ENCODE results near the gene E2F8. TPM values are rescaled to one million over a fixed set of nuclear protein-coding genes. Genes with fewer than 3 reads are reported as not detected.

E2F8 gene
- total RNA-seq, 1 donor from 2014 or later = 0.34 TPM

- TF ChIP-seq, protein P1, sequence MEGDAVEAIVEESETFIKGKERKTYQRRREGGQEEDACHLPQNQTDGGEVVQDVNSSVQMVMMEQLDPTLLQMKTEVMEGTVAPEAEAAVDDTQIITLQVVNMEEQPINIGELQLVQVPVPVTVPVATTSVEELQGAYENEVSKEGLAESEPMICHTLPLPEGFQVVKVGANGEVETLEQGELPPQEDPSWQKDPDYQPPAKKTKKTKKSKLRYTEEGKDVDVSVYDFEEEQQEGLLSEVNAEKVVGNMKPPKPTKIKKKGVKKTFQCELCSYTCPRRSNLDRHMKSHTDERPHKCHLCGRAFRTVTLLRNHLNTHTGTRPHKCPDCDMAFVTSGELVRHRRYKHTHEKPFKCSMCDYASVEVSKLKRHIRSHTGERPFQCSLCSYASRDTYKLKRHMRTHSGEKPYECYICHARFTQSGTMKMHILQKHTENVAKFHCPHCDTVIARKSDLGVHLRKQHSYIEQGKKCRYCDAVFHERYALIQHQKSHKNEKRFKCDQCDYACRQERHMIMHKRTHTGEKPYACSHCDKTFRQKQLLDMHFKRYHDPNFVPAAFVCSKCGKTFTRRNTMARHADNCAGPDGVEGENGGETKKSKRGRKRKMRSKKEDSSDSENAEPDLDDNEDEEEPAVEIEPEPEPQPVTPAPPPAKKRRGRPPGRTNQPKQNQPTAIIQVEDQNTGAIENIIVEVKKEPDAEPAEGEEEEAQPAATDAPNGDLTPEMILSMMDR (IDR thresholded peaks at IDR 0.05; ENCODE audit: partially characterized antibody, unreplicated experiment) = no peak
- Mint-ChIP-seq H3K27me3 (ENCODE audit: unreplicated experiment) (no peaks in the 10 kb centered on the region), H3K36me3 (ENCODE audit: unreplicated experiment) (no peaks in the 10 kb centered on the region), H3K9me3 (ENCODE audit: unreplicated experiment) (no peaks in the 10 kb centered on the region), H3K4me3 (ENCODE audit: unreplicated experiment) (no peak overlapping the region), H3K4me1 (ENCODE audit: low read depth, unreplicated experiment) (no peaks in the 10 kb centered on the region), H3K27ac (ENCODE audit: unreplicated experiment) (no peak overlapping the region)
- no peak for DNase-seq
Measured at GRCh38 chr11:19196432-19196831, 44.3 kb downstream of the E2F8 start.

GRCh38 chr11:19194620-19195308 lies 46.0 kb downstream of the E2F8 start:
- Mint-ChIP-seq H3K27ac (ENCODE audit: unreplicated experiment) (no peak overlapping the region), H3K4me1 (ENCODE audit: low read depth, unreplicated experiment) (no peaks in the 10 kb centered on the region), H3K27me3 (ENCODE audit: unreplicated experiment) (no peaks in the 10 kb centered on the region), H3K9me3 (ENCODE audit: unreplicated experiment) (no peaks in the 10 kb centered on the region), H3K36me3 (ENCODE audit: unreplicated experiment) (no peaks in the 10 kb centered on the region), H3K4me3 (ENCODE audit: unreplicated experiment) (no peak overlapping the region)
- DNase-seq = no peak
- TF ChIP-seq, protein P1 (IDR thresholded peaks at IDR 0.05; ENCODE audit: partially characterized antibody, unreplicated experiment) = no peak

DNA sequence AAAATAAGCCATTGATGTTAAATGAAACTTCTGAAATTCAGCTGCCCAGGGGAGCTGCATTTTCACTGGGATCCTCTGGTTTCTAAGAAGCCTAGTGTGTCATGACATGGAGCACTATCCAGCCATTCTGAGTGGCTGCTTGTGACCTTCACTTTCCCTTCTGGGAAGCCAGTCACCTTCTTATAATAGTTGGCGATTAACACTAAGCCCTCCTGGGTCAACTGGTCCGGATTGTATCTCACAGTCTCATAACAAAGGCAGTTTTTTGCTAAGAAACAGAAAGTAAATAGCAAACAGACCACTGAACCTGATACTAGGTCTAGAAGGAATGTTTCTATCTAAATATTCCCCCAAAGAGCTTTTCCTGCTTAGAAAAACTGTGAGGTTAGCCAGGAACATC lies 46.8 kb downstream of the E2F8 start:
- TF ChIP-seq, protein P1 (IDR thresholded peaks at IDR 0.05; ENCODE audit: partially characterized antibody, unreplicated experiment) = no peak
- no peaks in the 10 kb centered on the region for H3K4me1 Mint-ChIP-seq (ENCODE audit: low read depth, unreplicated experiment)

DNA sequence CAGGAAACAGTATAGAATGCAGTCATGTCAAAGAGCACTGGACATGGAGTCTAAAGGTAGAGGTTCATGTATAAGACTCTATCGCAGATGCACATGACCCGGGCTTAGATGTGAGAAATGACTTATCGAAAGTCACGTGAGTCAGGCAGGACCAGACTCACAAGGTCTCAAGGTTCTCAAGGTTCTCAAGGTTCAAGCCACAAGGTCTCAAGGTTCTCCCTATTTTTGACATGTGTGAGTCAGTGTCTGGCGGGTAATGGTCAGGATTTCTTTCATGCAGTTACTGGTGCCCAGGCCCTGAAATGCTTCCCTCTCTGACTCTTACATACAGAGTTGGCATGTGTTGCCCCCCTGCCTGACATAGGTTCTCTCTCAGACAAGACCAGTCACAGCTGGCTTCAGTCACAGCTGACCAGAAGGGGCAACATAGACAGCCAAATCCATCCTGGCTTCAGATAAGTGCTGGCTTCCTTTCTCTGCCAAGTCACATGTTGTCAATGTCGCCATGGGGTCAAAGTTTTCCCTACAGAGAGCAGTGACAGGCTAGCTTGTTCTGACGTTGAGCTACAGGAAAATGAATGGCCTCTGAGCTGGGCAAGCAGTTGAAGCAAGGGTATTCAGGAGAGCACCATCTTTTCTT lies 49.1 kb downstream of the E2F8 start:
- TF ChIP-seq, protein P1 (IDR thresholded peaks at IDR 0.05; ENCODE audit: partially characterized antibody, unreplicated experiment) = no peak
- DNase-seq = no peak
- Mint-ChIP-seq H3K4me3 (ENCODE audit: unreplicated experiment) (no peak overlapping the region), H3K36me3 (ENCODE audit: unreplicated experiment) (no peaks in the 10 kb centered on the region), H3K9me3 (ENCODE audit: unreplicated experiment) (no peaks in the 10 kb centered on the region), H3K27me3 (ENCODE audit: unreplicated experiment) (no peaks in the 10 kb centered on the region), H3K27ac (ENCODE audit: unreplicated experiment) (no peak overlapping the region), H3K4me1 (ENCODE audit: low read depth, unreplicated experiment) (peaks cover 5% of the 10 kb centered on the region)

More for the DNA sequence above, 46.8 kb downstream of the E2F8 start:
- H3K9me3 Mint-ChIP-seq (ENCODE audit: unreplicated experiment) = no peaks in the 10 kb centered on the region
- no peak for DNase-seq
- no peak overlapping the region for H3K4me3 Mint-ChIP-seq (ENCODE audit: unreplicated experiment)
- no peaks in the 10 kb centered on the region for H3K27me3 Mint-ChIP-seq (ENCODE audit: unreplicated experiment)
- no peaks in the 10 kb centered on the region for H3K36me3 Mint-ChIP-seq (ENCODE audit: unreplicated experiment)
- no peak overlapping the region for H3K27ac Mint-ChIP-seq (ENCODE audit: unreplicated experiment)

GRCh38 chr11:19187833-19188258 lies 52.9 kb downstream of the E2F8 start:
- no peak for DNase-seq
- H3K36me3 Mint-ChIP-seq (ENCODE audit: unreplicated experiment) = no peaks in the 10 kb centered on the region
- no peak overlapping the region for H3K4me3 Mint-ChIP-seq (ENCODE audit: unreplicated experiment)
- TF ChIP-seq, protein P1 (IDR thresholded peaks at IDR 0.05; ENCODE audit: partially characterized antibody, unreplicated experiment) = no peak
- H3K4me1 Mint-ChIP-seq (ENCODE audit: low read depth, unreplicated experiment) = peaks cover 19% of the 10 kb centered on the region
- no peak overlapping the region for H3K27ac Mint-ChIP-seq (ENCODE audit: unreplicated experiment)
- H3K9me3 Mint-ChIP-seq (ENCODE audit: unreplicated experiment) = peaks cover 2% of the 10 kb centered on the region
- peaks cover 4% of the 10 kb centered on the region for H3K27me3 Mint-ChIP-seq (ENCODE audit: unreplicated experiment)

Measured in glutamatergic neuron (in vitro differentiated cells).